Measurements from ENCODE around the gene TAS1R2.

Gene TAS1R2

DNA sequence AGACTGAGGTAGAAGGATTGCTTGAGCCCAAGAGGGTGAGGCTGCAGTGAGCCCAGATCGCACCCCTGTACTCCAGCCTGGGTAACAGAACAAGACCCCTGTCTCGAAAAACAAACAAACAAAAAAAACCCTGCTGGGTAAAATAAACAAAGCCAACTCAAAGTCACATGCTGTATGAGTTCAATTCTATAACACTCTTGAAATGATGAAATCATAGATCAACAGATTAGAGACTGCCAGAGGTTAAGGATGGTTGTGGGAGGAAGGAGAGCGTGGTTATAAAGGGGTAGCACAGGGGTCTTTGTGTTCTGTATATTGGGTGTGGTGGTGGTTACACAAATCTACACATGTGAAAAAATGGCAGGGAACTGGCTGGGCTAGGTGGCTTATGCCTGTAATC is 62.5 kb downstream of the TAS1R2 start:
- DNase-seq, result no peak

GRCh38 chr1:18795002-18795689 is 64.3 kb downstream of the TAS1R2 start:
- DNase-seq, result no peak

DNA sequence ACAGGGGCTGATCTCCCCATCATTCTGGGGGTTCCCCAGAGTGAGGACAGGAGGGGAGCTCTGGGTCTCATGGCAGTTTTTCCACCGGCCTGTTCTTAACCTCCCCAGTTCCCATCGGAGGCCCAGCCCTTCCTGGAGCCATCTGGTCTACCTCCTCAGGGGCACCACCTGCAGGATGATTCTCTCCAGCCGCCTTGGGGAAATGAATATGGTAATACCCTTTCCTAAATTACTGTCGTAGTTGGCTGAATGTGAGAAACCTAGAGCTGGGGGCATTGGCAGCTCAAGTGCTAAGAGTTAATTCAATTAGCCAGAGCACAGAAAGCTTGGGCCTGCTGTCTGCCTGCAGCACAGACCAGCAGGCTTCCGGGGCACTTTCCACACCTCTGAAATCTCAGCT is 64.9 kb downstream of the TAS1R2 start:
- DNase-seq, result no peak

DNA sequence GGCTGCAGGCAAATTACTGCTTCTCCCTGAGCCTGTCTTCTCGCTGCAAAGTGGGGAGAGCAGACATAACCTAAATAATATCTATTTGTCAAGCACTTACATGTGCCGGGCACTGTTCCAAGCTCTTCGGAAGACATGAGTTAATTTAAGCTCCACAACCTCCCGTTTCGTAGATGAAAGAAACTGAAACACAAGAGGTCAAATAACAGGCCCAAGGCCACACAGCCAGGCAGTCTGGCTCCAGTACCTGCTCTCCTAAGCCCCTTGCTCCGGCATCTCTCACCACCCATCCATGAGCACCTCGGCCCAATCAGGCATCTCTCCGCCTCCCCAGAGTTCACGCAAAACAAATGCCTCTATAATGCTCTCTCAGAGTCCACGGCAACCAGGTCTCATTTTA is 65.4 kb downstream of the TAS1R2 start:
- no peak for DNase-seq

GRCh38 chr1:18793164-18793563 is 66.3 kb downstream of the TAS1R2 start:
- DNase-seq, result no peak

DNA sequence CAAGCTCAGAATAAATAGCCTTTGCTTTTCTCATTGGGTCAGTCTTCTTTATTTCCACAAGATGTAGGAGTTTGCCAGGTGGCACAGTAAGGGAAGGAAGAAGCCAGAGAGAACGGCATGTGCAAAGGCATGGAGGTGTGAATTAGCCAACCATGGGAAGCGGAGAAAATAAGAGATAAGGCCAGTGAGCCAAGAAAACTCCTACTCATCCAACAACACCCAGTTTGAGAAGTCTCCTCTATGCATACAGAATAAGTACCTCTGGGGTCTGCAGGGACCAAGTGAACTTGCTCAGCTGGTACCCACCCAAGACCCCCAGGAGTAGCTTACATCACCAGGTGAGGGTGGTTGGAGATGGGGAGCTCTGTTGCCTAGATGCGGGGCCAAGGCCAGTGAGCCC is 66.7 kb downstream of the TAS1R2 start:
- no peak for DNase-seq
